Uterus (tissue), 2 donors: ENCODE data around the gene GALNT11.
"Not testable (repeated sequence)": the region's sequence is repeated elsewhere in the genome, so short reads cannot be mapped to it uniquely, and the experiment has no call there.

ENCODE experiments used
- CTCF ChIP-seq, 4 experiments: fragments of 200-600 bp in 2 of 4; fragments of 450-650 bp in 2 of 4; sonication (generic) in 2 of 4; IDR thresholded peaks; one replicate each; pipeline ENCODE4 v1.5.1; 2016 to 2019; ENCODE audit warnings: antibody characterized with exemption in 4 of 4, mild to moderate bottlenecking in 2 of 4, moderate library complexity in 1 of 4
- POLR2A ChIP-seq, 2 donors: fragments of 450-650 bp; IDR thresholded peaks; one replicate each; pipeline ENCODE4 v1.6.1; 2016; ENCODE audit warnings: antibody characterized with exemption in 2 of 2, mild to moderate bottlenecking in 1 of 2, moderate library complexity in 1 of 2

- not testable (repeated sequence) for TF ChIP-seq CTCF, POLR2A (IDR thresholded peaks at IDR 0.05)
Observed at GRCh38 chr7:152017683-152018082, 7.8 kb upstream of the GALNT11 start.
